ENCODE data around the gene TCP11L2. TPM values are rescaled to one million over a fixed set of nuclear protein-coding genes. Genes with fewer than 3 reads are reported as not detected.

TCP11L2 gene
- total RNA-seq, 1 donor from 2014 or later: 7.8 TPM

DNA sequence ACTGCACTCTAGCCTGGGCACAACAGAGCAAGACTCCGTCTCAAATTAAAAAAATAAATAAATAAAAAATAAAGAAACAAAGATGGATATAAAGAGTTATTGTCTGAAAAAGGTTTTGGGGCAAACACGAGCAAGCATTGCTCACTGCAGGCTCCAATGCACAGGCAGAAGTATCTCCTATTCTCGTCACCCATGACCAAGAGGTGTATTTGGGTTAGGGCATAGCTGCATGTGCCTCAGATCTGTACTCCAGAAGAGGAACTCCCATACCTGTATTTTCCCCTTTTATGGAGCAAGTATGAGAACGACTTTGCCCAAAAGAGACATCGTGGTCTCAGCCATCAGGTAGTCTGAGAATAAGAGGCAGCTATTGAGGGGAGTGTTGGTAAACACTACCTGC, 10.2 kb upstream of the TCP11L2 start:
- peaks cover 2% of the 10 kb centered on the region for H3K27me3 Mint-ChIP-seq (ENCODE audit: insufficient read depth, low read depth)
- H3K9me3 Mint-ChIP-seq: no peaks in the 10 kb centered on the region
- DNase-seq (ENCODE audit: low spot score): no peak

DNA sequence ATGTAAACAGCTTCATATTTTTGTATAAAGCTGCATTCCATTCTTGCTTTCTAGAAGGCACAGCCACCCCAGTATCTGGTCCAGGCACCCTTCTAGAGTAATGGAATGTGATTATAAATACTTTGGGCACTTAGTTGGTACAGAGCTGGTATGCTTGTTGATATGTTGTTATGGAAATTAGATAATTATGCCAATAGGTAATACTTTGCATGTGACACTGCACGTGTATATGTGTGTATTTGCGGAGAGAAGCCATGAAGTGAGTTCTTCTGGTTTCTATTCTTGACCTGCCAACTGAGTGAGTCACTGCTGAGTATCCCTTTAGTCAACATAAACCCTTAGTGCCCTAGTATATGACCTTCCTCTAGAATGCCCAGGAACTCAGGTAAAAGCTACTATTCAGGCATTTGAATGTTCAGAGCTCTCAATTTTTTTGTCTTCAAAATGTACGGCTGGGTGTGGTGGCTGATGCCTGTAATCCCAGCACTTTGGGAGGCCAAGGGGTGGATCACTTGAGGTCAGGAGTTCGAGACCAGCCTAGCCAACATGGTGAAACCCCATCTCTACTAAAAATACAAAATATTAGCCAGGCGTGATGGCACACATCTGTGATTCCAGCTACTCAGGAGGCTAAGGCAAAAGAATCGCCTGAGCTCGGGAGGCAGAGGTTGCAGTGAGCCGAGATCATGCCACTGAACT, 6.2 kb upstream of the TCP11L2 start:
- H3K4me1 Mint-ChIP-seq: peaks cover 2% of the 10 kb centered on the region
- H3K9me3 Mint-ChIP-seq: no peaks in the 10 kb centered on the region

More for the DNA sequence above, 10.2 kb upstream of the TCP11L2 start:
- H3K4me2 ChIP-seq: no peak overlapping the region
- no peaks in the 10 kb centered on the region for H3F3A ChIP-seq (ENCODE audit: low read depth)
- Mint-ChIP-seq H3K4me1 (no peaks in the 10 kb centered on the region), H3K36me3 (no peaks in the 10 kb centered on the region), H3K27ac (no peak overlapping the region), H3K4me3 (no peak overlapping the region)
- no peaks in the 10 kb centered on the region for H3K9me3 ChIP-seq (ENCODE audit: low read depth)
- no peaks in the 10 kb centered on the region for H4K20me1 ChIP-seq (ENCODE audit: low read depth)
- no peaks in the 10 kb centered on the region for H3K27me3 ChIP-seq
- no peak overlapping the region for H3K4me3 ChIP-seq
- H3K27ac ChIP-seq: no peak overlapping the region
- no peak overlapping the region for H2AFZ ChIP-seq (replicated peaks)
- H3K79me2 ChIP-seq (ENCODE audit: low read depth): no peaks in the 10 kb centered on the region
- TF ChIP-seq EZH2 (IDR thresholded peaks at IDR 0.05): no peak
- TF ChIP-seq, protein P1, sequence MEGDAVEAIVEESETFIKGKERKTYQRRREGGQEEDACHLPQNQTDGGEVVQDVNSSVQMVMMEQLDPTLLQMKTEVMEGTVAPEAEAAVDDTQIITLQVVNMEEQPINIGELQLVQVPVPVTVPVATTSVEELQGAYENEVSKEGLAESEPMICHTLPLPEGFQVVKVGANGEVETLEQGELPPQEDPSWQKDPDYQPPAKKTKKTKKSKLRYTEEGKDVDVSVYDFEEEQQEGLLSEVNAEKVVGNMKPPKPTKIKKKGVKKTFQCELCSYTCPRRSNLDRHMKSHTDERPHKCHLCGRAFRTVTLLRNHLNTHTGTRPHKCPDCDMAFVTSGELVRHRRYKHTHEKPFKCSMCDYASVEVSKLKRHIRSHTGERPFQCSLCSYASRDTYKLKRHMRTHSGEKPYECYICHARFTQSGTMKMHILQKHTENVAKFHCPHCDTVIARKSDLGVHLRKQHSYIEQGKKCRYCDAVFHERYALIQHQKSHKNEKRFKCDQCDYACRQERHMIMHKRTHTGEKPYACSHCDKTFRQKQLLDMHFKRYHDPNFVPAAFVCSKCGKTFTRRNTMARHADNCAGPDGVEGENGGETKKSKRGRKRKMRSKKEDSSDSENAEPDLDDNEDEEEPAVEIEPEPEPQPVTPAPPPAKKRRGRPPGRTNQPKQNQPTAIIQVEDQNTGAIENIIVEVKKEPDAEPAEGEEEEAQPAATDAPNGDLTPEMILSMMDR (IDR thresholded peaks at IDR 0.05): no peak
- TF ChIP-seq EZH2phosphoT487 (IDR thresholded peaks at IDR 0.05): no peak
- H3K4me1 ChIP-seq: no peaks in the 10 kb centered on the region
- no peak overlapping the region for H3K9ac ChIP-seq
- H3K36me3 ChIP-seq: no peaks in the 10 kb centered on the region

DNA sequence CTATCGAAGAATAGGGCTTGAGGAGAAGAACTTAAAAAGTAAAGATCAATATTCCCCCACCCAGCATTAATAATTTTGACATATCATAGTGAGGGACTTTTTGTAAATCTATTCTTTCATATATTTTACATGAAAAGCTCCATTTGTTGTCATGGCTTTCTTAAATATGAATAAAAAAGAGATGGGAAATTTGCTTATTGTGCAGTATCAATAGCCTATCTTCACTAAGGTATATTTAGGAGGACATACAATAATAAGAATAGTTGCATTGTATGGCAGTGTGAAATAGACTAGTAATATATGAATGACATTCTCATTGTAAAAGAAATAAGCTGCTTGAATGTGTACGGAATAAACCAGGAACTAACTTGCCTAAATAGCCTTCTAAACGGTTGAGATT, 5.5 kb upstream of the TCP11L2 start:
- H3K79me2 ChIP-seq (ENCODE audit: low read depth): no peaks in the 10 kb centered on the region
- H3K4me3 ChIP-seq: no peak overlapping the region
- H3K36me3 Mint-ChIP-seq: no peaks in the 10 kb centered on the region
- peaks cover 7% of the 10 kb centered on the region for H3F3A ChIP-seq (ENCODE audit: low read depth)
- DNase-seq (ENCODE audit: low spot score): no peak
- H3K9me3 Mint-ChIP-seq: no peaks in the 10 kb centered on the region
- H3K27me3 ChIP-seq: peaks cover 7% of the 10 kb centered on the region
- no peak overlapping the region for H3K9ac ChIP-seq
- no peaks in the 10 kb centered on the region for H4K20me1 ChIP-seq (ENCODE audit: low read depth)
- no peaks in the 10 kb centered on the region for H3K4me1 ChIP-seq
- no peak overlapping the region for H3K4me2 ChIP-seq
- H3K27ac Mint-ChIP-seq: no peak overlapping the region
- TF ChIP-seq EZH2phosphoT487 (IDR thresholded peaks at IDR 0.05): no peak
- TF ChIP-seq EZH2 (IDR thresholded peaks at IDR 0.05): no peak
- TF ChIP-seq, protein P1 (IDR thresholded peaks at IDR 0.05): no peak
- H2AFZ ChIP-seq (replicated peaks): no peak overlapping the region
- no peak overlapping the region for H3K27ac ChIP-seq
- no peaks in the 10 kb centered on the region for H3K36me3 ChIP-seq
- peaks cover 8% of the 10 kb centered on the region for H3K4me1 Mint-ChIP-seq
- no peaks in the 10 kb centered on the region for H3K9me3 ChIP-seq (ENCODE audit: low read depth)
- H3K4me3 Mint-ChIP-seq: no peak overlapping the region
- peaks cover 2% of the 10 kb centered on the region for H3K27me3 Mint-ChIP-seq (ENCODE audit: insufficient read depth, low read depth)

More for the DNA sequence above, 6.2 kb upstream of the TCP11L2 start:
- Histone ChIP-seq H3K9ac (no peak overlapping the region), H3F3A (ENCODE audit: low read depth) (peaks cover 2% of the 10 kb centered on the region), H3K4me3 (no peak overlapping the region), H4K20me1 (ENCODE audit: low read depth) (no peaks in the 10 kb centered on the region), H3K9me3 (ENCODE audit: low read depth) (no peaks in the 10 kb centered on the region), H2AFZ (replicated peaks) (no peak overlapping the region), H3K4me2 (no peak overlapping the region), H3K4me1 (no peaks in the 10 kb centered on the region), H3K27me3 (peaks cover 5% of the 10 kb centered on the region), H3K27ac (no peak overlapping the region), H3K36me3 (no peaks in the 10 kb centered on the region), H3K79me2 (ENCODE audit: low read depth) (no peaks in the 10 kb centered on the region)
- DNase-seq (ENCODE audit: low spot score): no peak
- Mint-ChIP-seq H3K27me3 (ENCODE audit: insufficient read depth, low read depth) (peaks cover 2% of the 10 kb centered on the region), H3K4me3 (no peak overlapping the region), H3K36me3 (no peaks in the 10 kb centered on the region), H3K27ac (no peak overlapping the region)
- no peak for TF ChIP-seq EZH2 (IDR thresholded peaks at IDR 0.05)
- TF ChIP-seq, protein P1 (IDR thresholded peaks at IDR 0.05): no peak
- TF ChIP-seq EZH2phosphoT487 (IDR thresholded peaks at IDR 0.05): no peak

All from neural progenitor cell (in vitro differentiated cells).